ENCODE data around the gene NPHP4.
"Not testable (repeated sequence)": the region's sequence is repeated elsewhere in the genome, so short reads cannot be mapped to it uniquely, and the experiment has no call there.

The NPHP4 gene

GRCh38 chr1:5927506-5928370 is 64.5 kb downstream of the NPHP4 start:
- Histone ChIP-seq H3K79me2 (no peaks in the 10 kb centered on the region), H3K27ac (no peak overlapping the region), H2AFZ (no peak overlapping the region), H3K4me3 (ENCODE audit: low read depth, low read length) (no peak overlapping the region), H3K9ac (no peak overlapping the region), H3K9me3 (ENCODE audit: control insufficient read depth, low read length) (no peaks in the 10 kb centered on the region), H3K4me2 (ENCODE audit: low read length) (no peak overlapping the region), H3K27me3 (ENCODE audit: control insufficient read depth, insufficient read depth, low read length) (no peaks in the 10 kb centered on the region), H3K4me1 (no peaks in the 10 kb centered on the region), H3K36me3 (ENCODE audit: control insufficient read depth, insufficient read depth, low read length) (no peaks in the 10 kb centered on the region)
- no peak for TF ChIP-seq CTCF (IDR thresholded peaks at IDR 0.05)

GRCh38 chr1:5926686-5927435 is 65.4 kb downstream of the NPHP4 start:
- no peak overlapping the region for H3K4me3 ChIP-seq (ENCODE audit: low read depth, low read length)
- H3K27ac ChIP-seq, result no peak overlapping the region
- no peak overlapping the region for H3K9ac ChIP-seq
- no peak for TF ChIP-seq CTCF (IDR thresholded peaks at IDR 0.05)
- no peak overlapping the region for H2AFZ ChIP-seq
- no peak overlapping the region for H3K4me2 ChIP-seq (ENCODE audit: low read length)
- no peaks in the 10 kb centered on the region for H3K27me3 ChIP-seq (ENCODE audit: control insufficient read depth, insufficient read depth, low read length)
- no peaks in the 10 kb centered on the region for H3K36me3 ChIP-seq (ENCODE audit: control insufficient read depth, insufficient read depth, low read length)
- no peaks in the 10 kb centered on the region for H3K79me2 ChIP-seq
- H3K4me1 ChIP-seq, result no peaks in the 10 kb centered on the region
- no peaks in the 10 kb centered on the region for H3K9me3 ChIP-seq (ENCODE audit: control insufficient read depth, low read length)

GRCh38 chr1:5922700-5923330 is 69.4 kb downstream of the NPHP4 start:
- H3K9ac ChIP-seq; H3K79me2 ChIP-seq; H3K4me2 ChIP-seq (ENCODE audit: low read length); H3K27me3 ChIP-seq (ENCODE audit: control insufficient read depth, insufficient read depth, low read length); H3K27ac ChIP-seq; H3K9me3 ChIP-seq (ENCODE audit: control insufficient read depth, low read length); H3K4me1 ChIP-seq; H3K36me3 ChIP-seq (ENCODE audit: control insufficient read depth, insufficient read depth, low read length); H2AFZ ChIP-seq; H3K4me3 ChIP-seq (ENCODE audit: low read depth, low read length): not testable (repeated sequence)

- TF ChIP-seq CTCF (IDR thresholded peaks at IDR 0.05), result no peak
- H3K4me1 ChIP-seq, result no peaks in the 10 kb centered on the region
- no peak overlapping the region for H3K9ac ChIP-seq
- no peak overlapping the region for H3K4me3 ChIP-seq (ENCODE audit: low read depth, low read length)
- H2AFZ ChIP-seq, result no peak overlapping the region
- no peak overlapping the region for H3K4me2 ChIP-seq (ENCODE audit: low read length)
- no peaks in the 10 kb centered on the region for H3K79me2 ChIP-seq
- no peaks in the 10 kb centered on the region for H3K27me3 ChIP-seq (ENCODE audit: control insufficient read depth, insufficient read depth, low read length)
- no peaks in the 10 kb centered on the region for H3K36me3 ChIP-seq (ENCODE audit: control insufficient read depth, insufficient read depth, low read length)
- H3K9me3 ChIP-seq (ENCODE audit: control insufficient read depth, low read length), result no peaks in the 10 kb centered on the region
- no peak overlapping the region for H3K27ac ChIP-seq
These were observed 70.6 kb downstream of the NPHP4 start for GRCh38 chr1:5921671-5922070.

- no peak for TF ChIP-seq CTCF (IDR thresholded peaks at IDR 0.05)
- H3K9me3 ChIP-seq (ENCODE audit: control insufficient read depth, low read length), result no peaks in the 10 kb centered on the region
- H3K79me2 ChIP-seq, result no peaks in the 10 kb centered on the region
- no peaks in the 10 kb centered on the region for H3K27me3 ChIP-seq (ENCODE audit: control insufficient read depth, insufficient read depth, low read length)
- H3K4me1 ChIP-seq, result no peaks in the 10 kb centered on the region
- no peak overlapping the region for H3K27ac ChIP-seq
- H3K9ac ChIP-seq, result no peak overlapping the region
- H2AFZ ChIP-seq, result no peak overlapping the region
- no peak overlapping the region for H3K4me2 ChIP-seq (ENCODE audit: low read length)
- no peaks in the 10 kb centered on the region for H3K36me3 ChIP-seq (ENCODE audit: control insufficient read depth, insufficient read depth, low read length)
- H3K4me3 ChIP-seq (ENCODE audit: low read depth, low read length), result no peak overlapping the region
These were observed 71.1 kb downstream of the NPHP4 start for GRCh38 chr1:5921129-5921528.
